Stimulated activated effector memory CD8-positive, alpha-beta T cell treated with anti-CD3 and anti-CD28 coated beads, Interleukin-12 subunit alpha, Interleukin-12 subunit beta, amount 100 ng/mL, for 72 hours (primary cell): ENCODE data around the gene DIAPH3.

Source experiments
- ATAC-seq: fragments of 150-1000 bp; cut with Tn5 transposase; 2 replicates; pipeline ENCODE4 v1.10.0; 2021
- DNase-seq, 2 donors: peaks; one replicate each; pipeline ENCODE4 v3.0.0; 2021 to 2022; ENCODE audit warnings: low spot score in 2 of 2
- H3K27ac Mint-ChIP-seq: one replicate; pipeline ENCODE4 v1.8.0; 2022; ENCODE audit warnings: mild to moderate bottlenecking, mixed read lengths
- H3K36me3 Mint-ChIP-seq: one replicate; pipeline ENCODE4 v1.8.0; 2022; ENCODE audit warnings: mild to moderate bottlenecking, mixed read lengths
- H3K4me1 Mint-ChIP-seq: one replicate; pipeline ENCODE4 v1.8.0; 2022; ENCODE audit warnings: mixed read lengths
- H3K4me3 Mint-ChIP-seq: one replicate; pipeline ENCODE4 v1.8.0; 2022; ENCODE audit warnings: mild to moderate bottlenecking, mixed read lengths
- H3K9me3 Mint-ChIP-seq: one replicate; pipeline ENCODE4 v1.8.0; 2022; ENCODE audit warnings: mixed read lengths

Gene DIAPH3

DNA sequence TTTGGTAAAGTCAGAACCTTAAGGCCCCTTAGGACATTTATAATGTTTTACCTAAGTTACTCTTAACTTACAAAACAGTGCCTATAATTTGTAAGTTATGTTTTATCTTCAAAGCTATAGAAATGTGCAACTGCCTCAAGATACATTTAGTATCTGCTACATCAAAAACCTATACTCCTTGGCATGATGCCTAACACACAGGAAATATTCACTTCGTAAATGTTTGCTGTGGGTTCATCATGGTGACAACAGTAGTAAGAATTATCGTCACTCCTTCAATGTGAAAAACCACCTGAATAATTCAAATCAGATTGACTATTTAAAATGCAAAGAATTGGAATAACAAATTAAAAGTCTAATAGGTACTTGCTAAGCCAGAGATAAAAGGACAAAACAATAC is 184.1 kb downstream of the DIAPH3 start:
- H3K27ac Mint-ChIP-seq, result no peak overlapping the region
- ATAC-seq, result no peak

DNA sequence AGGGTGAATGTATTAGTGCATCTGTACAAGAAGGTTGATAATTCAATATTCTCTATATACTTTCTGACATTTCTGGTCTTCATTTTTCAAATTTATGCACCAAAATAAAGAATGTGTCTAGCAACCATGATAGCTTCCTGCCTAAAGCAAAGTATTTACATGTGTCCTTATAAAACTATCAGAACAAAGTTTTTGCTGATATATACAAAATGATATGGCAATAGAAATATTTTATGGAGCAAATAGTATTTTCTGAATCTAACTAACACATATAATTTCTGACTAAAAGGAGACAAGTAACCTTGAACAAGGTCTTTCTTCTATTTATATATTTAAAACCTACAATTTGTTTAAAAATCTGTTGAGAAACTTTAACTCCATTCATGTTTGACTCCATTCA is 184.9 kb downstream of the DIAPH3 start:
- no peaks in the 10 kb centered on the region for H3K4me1 Mint-ChIP-seq
- no peak overlapping the region for H3K27ac Mint-ChIP-seq
- H3K9me3 Mint-ChIP-seq, result no peaks in the 10 kb centered on the region
- no peak for DNase-seq
- no peak for ATAC-seq
- H3K36me3 Mint-ChIP-seq, result no peaks in the 10 kb centered on the region
- H3K4me3 Mint-ChIP-seq, result no peak overlapping the region

More for the DNA sequence above, 184.1 kb downstream of the DIAPH3 start:
- DNase-seq, result no peak
- Mint-ChIP-seq H3K9me3 (no peaks in the 10 kb centered on the region), H3K4me3 (no peak overlapping the region), H3K36me3 (no peaks in the 10 kb centered on the region), H3K4me1 (no peaks in the 10 kb centered on the region)

DNA sequence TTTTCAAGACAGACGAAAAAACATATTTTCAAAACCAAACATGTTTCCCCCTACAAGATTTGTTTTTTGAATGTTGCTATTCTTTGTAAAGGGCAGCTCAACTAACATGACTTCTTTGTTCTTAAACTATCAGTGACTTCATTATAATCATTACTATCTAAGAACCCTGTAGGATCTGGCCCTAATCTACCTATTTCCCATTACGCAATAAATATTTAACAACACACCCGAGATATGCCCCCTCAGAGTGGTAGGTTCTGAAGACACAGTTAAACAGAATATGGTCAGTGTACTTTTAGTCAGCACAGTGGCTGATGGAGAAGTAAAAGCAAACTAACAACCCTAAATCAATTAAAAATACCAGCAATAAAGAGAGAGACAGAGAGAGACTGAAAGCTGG is 186.9 kb downstream of the DIAPH3 start:
- Mint-ChIP-seq H3K36me3 (no peaks in the 10 kb centered on the region), H3K4me3 (no peak overlapping the region), H3K9me3 (no peaks in the 10 kb centered on the region), H3K27ac (no peak overlapping the region), H3K4me1 (no peaks in the 10 kb centered on the region)
- DNase-seq, result no peak
- no peak for ATAC-seq

DNA sequence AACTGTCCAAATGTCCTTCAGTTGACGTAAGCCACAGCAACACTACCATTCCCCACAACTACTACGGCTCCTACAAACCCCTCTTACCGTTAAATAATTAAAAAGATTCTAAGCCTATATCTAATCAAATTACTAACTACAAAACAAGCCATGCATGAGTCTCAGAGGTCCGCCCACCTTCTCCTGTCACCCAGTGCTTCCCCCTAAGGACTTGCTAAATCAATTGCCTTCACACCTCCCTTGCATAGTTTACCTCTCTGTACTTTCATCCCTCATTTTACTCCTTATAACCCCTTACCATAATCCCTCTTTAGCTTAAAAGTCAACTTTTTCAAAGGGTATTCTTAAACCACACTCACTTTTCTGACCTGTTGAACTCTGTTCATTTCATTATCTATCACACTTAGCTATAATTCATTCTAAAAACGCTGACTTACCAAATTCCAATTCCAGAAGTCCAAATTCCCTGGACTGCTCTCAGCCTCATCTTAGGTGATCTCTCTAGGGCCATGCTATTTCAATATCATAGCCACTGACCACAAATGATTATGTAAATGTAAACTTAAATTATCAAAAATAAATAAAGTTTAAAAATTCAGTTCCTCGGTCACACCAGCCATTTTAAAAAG is 187.8 kb downstream of the DIAPH3 start:
- no peaks in the 10 kb centered on the region for H3K36me3 Mint-ChIP-seq
- DNase-seq (no peak), ATAC-seq (no peak)
- no peaks in the 10 kb centered on the region for H3K4me1 Mint-ChIP-seq
- no peak overlapping the region for H3K27ac Mint-ChIP-seq
- H3K4me3 Mint-ChIP-seq, result no peak overlapping the region
- no peaks in the 10 kb centered on the region for H3K9me3 Mint-ChIP-seq

DNA sequence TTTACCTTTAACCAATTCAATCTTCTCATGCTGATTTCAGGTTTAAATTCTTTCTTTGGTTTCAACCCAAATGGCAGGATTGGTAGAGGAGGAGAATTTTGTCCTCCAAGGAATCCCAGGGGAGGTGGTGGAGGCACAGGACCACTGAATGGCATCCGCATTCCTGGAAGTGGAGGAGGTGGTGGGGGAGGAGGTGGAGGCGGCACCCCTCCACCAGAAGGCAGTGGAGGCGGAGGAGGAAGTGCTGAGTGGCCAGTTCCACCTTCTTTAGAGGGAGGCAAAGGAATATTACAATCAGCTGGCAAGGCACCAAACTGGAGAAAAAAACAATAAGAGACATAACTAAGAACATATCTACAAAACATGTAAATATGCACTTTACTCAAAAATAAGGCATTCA is 192.9 kb downstream of the DIAPH3 start:
- no peak for DNase-seq
- ATAC-seq, result no peak
- H3K4me3 Mint-ChIP-seq, result no peak overlapping the region
- H3K36me3 Mint-ChIP-seq, result no peaks in the 10 kb centered on the region
- H3K4me1 Mint-ChIP-seq, result no peaks in the 10 kb centered on the region
- no peaks in the 10 kb centered on the region for H3K9me3 Mint-ChIP-seq
- H3K27ac Mint-ChIP-seq, result no peak overlapping the region

DNA sequence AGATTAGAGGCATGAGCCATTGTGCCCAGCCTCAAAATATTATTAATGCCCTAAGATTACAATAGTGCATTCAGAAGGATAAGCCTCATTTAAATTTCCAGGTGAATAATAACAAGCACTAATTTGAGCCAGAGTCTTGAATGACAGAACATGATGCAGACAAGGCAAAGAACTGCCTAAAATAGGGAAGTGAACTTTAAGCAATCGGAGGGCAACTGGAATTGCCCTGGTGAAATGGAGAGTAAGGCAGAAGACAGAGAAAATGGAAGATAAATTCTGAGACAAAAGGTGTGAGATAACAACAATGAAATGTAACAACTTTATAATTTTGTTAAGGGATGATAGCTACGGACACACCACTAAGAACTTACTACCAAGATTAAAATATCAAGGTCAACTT is 199.9 kb downstream of the DIAPH3 start:
- no peaks in the 10 kb centered on the region for H3K4me1 Mint-ChIP-seq
- no peak overlapping the region for H3K27ac Mint-ChIP-seq
- no peak overlapping the region for H3K4me3 Mint-ChIP-seq
- ATAC-seq (no peak), DNase-seq (no peak)
- H3K36me3 Mint-ChIP-seq, result no peaks in the 10 kb centered on the region
- no peaks in the 10 kb centered on the region for H3K9me3 Mint-ChIP-seq

DNA sequence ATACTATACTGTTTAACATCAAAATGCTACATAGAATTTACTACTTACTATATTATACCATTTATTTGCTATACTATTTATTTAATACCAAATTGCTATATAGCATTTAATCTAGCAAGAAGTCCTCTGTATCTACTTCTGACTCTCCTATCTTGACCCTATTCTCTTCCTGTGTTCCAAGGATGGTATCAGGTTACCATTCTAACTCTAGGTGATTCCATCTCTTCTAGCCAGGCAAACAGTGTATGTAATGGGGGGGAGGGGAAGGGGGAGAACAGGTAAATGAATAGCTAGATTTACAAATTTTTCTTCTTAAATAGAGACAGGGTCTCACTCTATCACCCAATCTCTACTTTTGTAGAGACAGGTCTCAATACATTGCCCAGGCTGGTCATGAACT is 200.3 kb downstream of the DIAPH3 start:
- no peaks in the 10 kb centered on the region for H3K9me3 Mint-ChIP-seq
- ATAC-seq (no peak), DNase-seq (no peak)
- no peak overlapping the region for H3K4me3 Mint-ChIP-seq
- H3K27ac Mint-ChIP-seq, result no peak overlapping the region
- H3K4me1 Mint-ChIP-seq, result no peaks in the 10 kb centered on the region
- no peaks in the 10 kb centered on the region for H3K36me3 Mint-ChIP-seq

DNA sequence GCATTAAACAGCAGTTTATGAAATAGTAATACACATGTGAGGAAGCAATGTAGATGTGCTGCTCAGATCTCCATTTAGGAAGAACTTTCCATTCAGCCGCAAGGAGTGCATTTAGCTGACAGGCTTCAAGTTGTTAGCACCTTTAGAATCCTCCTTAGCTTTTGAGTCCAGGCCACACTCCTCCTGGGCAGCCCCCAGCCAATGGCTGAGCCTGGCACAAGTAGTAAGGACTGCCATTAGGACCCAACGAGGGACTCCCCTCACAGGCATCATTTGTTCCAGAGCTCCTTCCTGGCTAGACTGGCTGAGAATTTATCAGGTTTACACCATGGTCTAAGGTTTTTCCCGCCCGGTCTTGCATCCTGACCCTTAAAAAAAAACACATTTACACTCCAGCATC is 201.4 kb downstream of the DIAPH3 start:
- DNase-seq, result no peak
- Mint-ChIP-seq H3K4me1 (no peaks in the 10 kb centered on the region), H3K27ac (no peak overlapping the region)

DNA sequence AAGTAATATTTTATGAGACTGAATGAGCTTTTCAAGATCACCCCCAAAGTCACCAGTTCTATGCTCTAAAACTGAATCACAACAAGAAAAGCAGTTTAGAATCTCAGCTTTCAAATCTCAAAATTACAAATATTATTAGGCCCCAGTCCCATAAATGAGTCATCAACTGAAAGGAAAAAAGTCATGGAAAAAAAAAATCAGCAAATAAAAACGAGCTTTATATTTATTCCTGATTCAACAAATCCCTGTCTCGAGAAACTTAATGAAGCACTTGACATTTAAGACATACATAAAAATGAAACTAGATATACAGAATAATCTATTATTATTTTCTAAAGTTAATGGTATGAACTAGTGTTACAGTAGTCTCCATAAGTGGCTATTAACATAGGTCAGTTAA is 203.0 kb downstream of the DIAPH3 start:
- ATAC-seq (no peak), DNase-seq (no peak)
- Mint-ChIP-seq H3K4me1 (no peaks in the 10 kb centered on the region), H3K27ac (no peak overlapping the region), H3K36me3 (no peaks in the 10 kb centered on the region), H3K9me3 (peaks cover 2% of the 10 kb centered on the region), H3K4me3 (no peak overlapping the region)

More for the DNA sequence above, 201.4 kb downstream of the DIAPH3 start:
- H3K36me3 Mint-ChIP-seq, result no peaks in the 10 kb centered on the region
- no peak overlapping the region for H3K4me3 Mint-ChIP-seq
- H3K9me3 Mint-ChIP-seq, result no peaks in the 10 kb centered on the region
- no peak for ATAC-seq

DNA sequence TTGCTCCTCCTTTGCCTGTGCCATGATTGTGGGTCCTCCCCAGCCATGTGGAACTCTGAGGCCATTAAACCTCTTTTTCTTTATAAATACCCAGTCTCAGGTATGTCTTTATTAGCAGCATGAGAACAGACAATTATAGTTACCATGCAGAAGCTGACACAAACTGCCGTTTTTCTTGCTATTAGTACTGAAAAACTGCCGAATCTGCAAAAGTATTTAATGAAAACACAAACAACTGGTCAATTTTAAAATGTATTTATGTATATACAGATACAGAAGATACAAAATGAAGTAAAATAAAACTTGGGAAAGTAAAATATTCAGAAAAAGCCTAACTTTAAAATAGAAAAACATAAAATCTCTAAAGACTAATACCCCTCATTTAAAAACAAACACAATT is 206.3 kb downstream of the DIAPH3 start:
- DNase-seq, result no peak
- H3K4me1 Mint-ChIP-seq, result no peaks in the 10 kb centered on the region
- no peaks in the 10 kb centered on the region for H3K36me3 Mint-ChIP-seq
- no peak for ATAC-seq
- H3K9me3 Mint-ChIP-seq, result peaks cover 7% of the 10 kb centered on the region
- H3K27ac Mint-ChIP-seq, result no peak overlapping the region
- no peak overlapping the region for H3K4me3 Mint-ChIP-seq

DNA sequence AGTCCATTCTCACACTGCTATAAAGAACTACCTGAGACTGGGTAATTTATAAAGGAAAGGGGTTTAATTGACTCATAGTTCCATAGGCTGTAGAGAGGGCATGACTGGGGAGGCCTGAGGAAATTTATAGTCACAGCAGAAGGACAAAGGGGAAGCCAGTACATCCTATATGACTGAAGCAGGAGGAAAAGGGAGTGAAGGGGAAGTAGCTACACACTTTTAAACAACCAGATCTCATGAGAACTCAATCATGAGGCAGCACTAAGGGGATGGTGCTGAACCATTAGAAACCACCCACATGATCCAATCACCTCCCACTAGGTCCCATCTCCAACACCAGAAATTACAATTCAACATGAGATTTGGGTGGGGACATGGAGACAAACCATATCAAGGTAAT is 209.1 kb downstream of the DIAPH3 start:
- no peak for ATAC-seq
- Mint-ChIP-seq H3K36me3 (no peaks in the 10 kb centered on the region), H3K4me1 (no peaks in the 10 kb centered on the region), H3K27ac (no peak overlapping the region), H3K4me3 (no peak overlapping the region), H3K9me3 (peaks cover 7% of the 10 kb centered on the region)
- no peak for DNase-seq

DNA sequence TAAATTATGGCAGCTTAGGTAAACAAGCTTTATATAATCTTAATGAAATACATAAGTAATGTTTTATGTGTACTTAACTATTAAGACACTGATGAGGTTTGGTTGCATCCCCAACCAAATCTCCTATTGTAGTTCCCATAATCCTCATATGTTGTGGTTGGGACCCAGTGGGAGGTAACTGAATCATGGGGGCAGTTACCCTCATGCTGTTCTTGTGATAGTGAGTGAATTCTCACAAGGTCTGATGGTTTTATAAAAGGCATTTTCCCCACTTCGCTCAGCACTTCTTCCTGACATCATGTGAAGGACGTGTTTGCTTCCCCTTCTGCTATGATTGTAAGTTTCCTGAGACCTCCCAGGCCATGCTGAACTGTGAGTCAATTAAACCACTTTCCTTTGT is 212.7 kb downstream of the DIAPH3 start:
- peaks cover 7% of the 10 kb centered on the region for H3K9me3 Mint-ChIP-seq
- no peak overlapping the region for H3K27ac Mint-ChIP-seq
- no peaks in the 10 kb centered on the region for H3K36me3 Mint-ChIP-seq
- no peaks in the 10 kb centered on the region for H3K4me1 Mint-ChIP-seq
- ATAC-seq (no peak), DNase-seq (no peak)
- no peak overlapping the region for H3K4me3 Mint-ChIP-seq

DNA sequence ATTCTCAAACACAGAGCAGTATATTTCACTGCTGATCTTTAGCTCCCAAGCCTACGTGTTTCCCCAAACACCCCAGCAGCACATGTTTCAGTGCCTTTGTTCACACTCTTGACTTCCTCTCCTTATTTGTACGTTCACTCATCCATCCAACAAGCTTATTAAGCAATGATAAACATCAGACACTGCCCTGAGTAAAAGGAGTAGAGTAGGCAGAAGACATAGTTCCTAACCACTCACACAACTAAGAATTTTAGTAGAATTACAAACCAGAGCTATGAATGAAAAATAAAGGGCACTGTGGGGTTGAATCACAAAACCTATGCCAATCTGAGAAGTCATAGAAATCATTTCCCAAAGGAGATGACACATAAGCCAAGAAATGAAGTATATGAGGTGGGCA is 213.5 kb downstream of the DIAPH3 start:
- H3K27ac Mint-ChIP-seq, result no peak overlapping the region
- ATAC-seq (no peak), DNase-seq (no peak)
- no peak overlapping the region for H3K4me3 Mint-ChIP-seq
- no peaks in the 10 kb centered on the region for H3K36me3 Mint-ChIP-seq
- no peaks in the 10 kb centered on the region for H3K4me1 Mint-ChIP-seq
- H3K9me3 Mint-ChIP-seq, result peaks cover under 1% of the 10 kb centered on the region

DNA sequence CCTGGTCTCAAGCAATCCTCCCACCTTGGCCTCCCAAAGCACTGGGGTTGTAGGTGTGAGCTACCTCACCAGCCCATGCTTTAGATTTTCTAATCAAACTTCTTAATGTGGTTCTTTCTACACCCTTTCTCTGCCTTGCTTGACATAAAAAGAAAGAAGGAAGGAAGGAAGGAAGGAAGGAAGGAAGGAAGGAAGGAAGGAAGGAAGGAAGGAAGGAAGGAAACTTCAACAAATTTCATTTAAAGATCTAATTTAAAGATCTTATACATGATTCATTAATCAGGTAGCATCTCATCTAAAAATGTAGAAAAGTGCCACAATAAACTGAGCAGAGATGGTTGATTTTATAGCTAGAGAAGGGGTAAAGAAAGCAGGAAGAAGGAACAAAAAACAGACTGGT is 215.0 kb downstream of the DIAPH3 start:
- ATAC-seq (no peak), DNase-seq (no peak)
- Mint-ChIP-seq H3K4me3 (no peak overlapping the region), H3K36me3 (no peaks in the 10 kb centered on the region), H3K9me3 (no peaks in the 10 kb centered on the region), H3K4me1 (no peaks in the 10 kb centered on the region), H3K27ac (no peak overlapping the region)

DNA sequence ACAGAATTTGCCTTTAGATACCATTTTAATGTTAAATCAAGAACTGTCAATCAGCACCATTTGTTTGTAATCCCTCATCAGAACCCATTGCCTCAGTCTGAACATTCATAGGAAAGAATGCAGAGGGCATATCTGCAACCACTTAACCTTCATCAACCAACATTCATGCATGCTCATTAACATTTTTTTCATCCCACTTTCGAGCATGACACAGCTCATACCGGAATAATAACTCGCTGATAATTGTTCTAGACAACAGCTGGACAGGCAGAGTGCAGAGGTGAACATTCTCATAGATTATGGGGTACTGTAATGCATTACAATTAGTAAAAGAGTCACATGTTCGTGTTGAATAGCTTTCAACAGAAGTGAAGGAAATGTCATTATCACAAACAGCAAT is 216.8 kb downstream of the DIAPH3 start:
- no peak for DNase-seq
- no peaks in the 10 kb centered on the region for H3K4me1 Mint-ChIP-seq
- no peak overlapping the region for H3K4me3 Mint-ChIP-seq
- H3K9me3 Mint-ChIP-seq, result no peaks in the 10 kb centered on the region
- no peak overlapping the region for H3K27ac Mint-ChIP-seq
- ATAC-seq, result no peak
- no peaks in the 10 kb centered on the region for H3K36me3 Mint-ChIP-seq

DNA sequence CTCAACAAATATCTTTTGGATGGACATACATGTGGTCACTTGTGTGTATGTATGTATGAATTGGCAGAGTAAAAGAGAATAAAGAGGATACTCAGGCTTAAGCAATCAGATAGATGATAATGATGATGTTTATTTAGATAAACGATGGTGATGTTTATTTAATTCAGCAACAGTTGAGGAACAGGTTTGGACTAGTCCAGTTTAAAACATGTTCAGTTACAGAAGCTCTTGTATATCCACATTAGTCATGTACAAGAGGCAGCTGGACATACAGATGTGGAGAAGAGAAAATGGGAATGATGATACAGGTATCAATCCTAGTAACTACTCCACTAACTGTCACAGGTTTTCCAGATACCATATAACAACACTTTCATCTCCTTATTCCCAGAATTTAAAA is 232.1 kb downstream of the DIAPH3 start:
- Mint-ChIP-seq H3K36me3 (no peaks in the 10 kb centered on the region), H3K4me3 (no peak overlapping the region), H3K9me3 (peaks cover 13% of the 10 kb centered on the region), H3K27ac (no peak overlapping the region), H3K4me1 (no peaks in the 10 kb centered on the region)
- DNase-seq, result no peak
- ATAC-seq, result no peak

DNA sequence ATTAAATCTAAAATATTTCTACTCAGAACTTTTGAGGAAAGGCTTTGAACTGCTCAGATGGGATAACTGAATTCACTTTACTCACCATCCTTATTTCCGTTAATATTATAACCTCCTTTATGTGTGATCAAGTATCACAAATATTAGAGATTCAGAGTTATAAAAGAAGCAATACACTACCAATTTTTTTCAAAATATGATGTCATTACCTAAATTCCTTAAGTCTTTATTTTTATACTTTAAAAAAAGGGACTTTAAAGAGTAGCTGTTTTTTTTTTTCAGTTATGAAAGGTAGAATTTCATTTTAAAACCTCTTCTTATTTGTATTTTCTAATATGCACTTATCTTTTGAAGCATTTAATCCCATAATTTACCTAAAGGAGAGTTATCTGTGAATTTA is 239.5 kb downstream of the DIAPH3 start:
- Mint-ChIP-seq H3K4me3 (no peak overlapping the region), H3K9me3 (peaks cover 13% of the 10 kb centered on the region), H3K4me1 (no peaks in the 10 kb centered on the region), H3K36me3 (no peaks in the 10 kb centered on the region), H3K27ac (no peak overlapping the region)
- ATAC-seq, result no peak
- no peak for DNase-seq
